ENCODE measurements around the gene MDM4. TPM values are rescaled to one million over a fixed set of nuclear protein-coding genes. Genes with fewer than 3 reads are reported as not detected.

The MDM4 gene
- total and polyA plus RNA-seq, 7 experiments from 2014 or later: 19.1 to 278 (median 232) TPM

DNA sequence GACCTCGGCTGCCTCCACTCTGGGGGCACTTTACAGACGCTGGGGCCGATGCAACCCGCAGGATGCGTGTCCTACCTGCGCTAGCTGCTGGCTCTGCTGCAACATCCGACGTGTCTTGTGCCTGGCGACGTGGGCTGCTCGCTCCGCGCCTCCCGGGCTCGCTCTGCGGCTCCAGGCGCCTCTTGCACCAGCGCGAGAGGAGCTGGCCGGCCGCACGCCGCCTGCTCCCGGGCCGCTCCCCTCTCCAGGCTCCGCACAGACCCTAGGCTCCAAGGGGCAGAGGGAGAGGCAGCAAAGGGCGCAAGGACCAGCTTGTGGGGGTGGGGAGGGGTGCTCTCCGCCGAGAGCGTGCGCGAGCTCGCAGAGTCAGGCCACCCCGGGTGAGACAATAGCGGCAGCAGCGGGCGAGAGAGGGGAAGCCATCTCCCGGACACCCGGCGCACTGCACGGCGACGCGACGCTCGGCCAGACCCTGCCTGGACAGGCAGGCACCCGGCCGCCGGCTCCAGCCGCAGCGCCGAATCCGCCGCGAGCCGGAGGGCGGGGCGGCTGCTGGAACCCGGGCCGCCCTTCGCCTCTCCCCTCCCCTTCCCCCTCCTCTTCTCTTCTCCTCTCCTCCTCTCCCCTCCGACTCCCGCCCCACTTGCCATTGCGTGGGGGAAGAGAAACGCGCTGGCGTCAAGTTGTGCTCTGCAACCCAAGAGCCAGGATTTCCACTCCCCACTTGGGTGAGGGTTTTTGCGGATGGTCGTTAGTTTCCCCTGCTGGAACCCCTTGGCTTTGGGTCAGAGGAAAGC, 21.7 kb upstream of the MDM4 start, which contains the start of gene PIK3C2B:
Gene PIK3C2B, minus strand, starts transcription at position 525 of the 797 bp plus-strand sequence. CDS start 25,003 bp downstream, outside the sequence.
- H3K27ac Mint-ChIP-seq: peak within 1 kb of the TSS; percentile 83 to 98 (median 93)
- POLR2A ChIA-PET: interaction anchor here (0.8 to 3.7 kb wide), 22 partner anchors 9 to 84 kb away, joined by 3 to 35 read pairs (median 5); partner anchors contain the start of gene MDM4
- H3K4me3 ChIP-seq (ENCODE audit: low read length): peak within 1 kb of the TSS; percentile 84
- intact Hi-C loops (cut with micrococcal nuclease): loop anchor here (1.0 to 2.0 kb wide), 9 partner anchors 9 to 332 kb away; partner anchors contain the start of genes PPP1R15B (in 2 of the 2) and MDM4 (in 1 of the 2)
- peaks cover 0 to 2% (median 0%) of the 10 kb centered on the region in 5 donors for H3K27me3 Mint-ChIP-seq
- DNase-seq (peak; percentile 54 to 80 (median 72)), ATAC-seq (peak; percentile 83)
- peaks cover 0 to 13% (median 0%) of the 10 kb centered on the region in 3 experiments for H3K36me3 ChIP-seq (ENCODE audit: control insufficient read depth in 2 of 3, insufficient read depth in 3 of 3, low read length in 3 of 3)
- CTCF ChIA-PET: interaction anchor here (0.7 to 17.9 kb wide), 10 partner anchors 9 to 958 kb away, joined by 3 to 434 read pairs (median 4); no protein-coding TSS in a partner anchor
- H3K9me3 Mint-ChIP-seq: no peaks in the 10 kb centered on the region
- H3K4me1 Mint-ChIP-seq: peaks cover 37 to 89% (median 73%) of the 10 kb centered on the region in 7 donors
- peak within 1 kb of the TSS; percentile 92 to 98 (median 95) for H3K4me3 Mint-ChIP-seq
- peaks cover 23 to 35% of the 10 kb centered on the region in 2 donors for H3K4me1 ChIP-seq (ENCODE audit: control insufficient read depth in 2 of 2, insufficient read depth in 2 of 2, low read length in 2 of 2)
- peak within 1 kb of the TSS; percentile 87 for H3K27ac ChIP-seq (ENCODE audit: low read depth, low read length)
- H3K9me3 ChIP-seq (ENCODE audit: control insufficient read depth in 2 of 3, low read length in 3 of 3): no peaks in the 10 kb centered on the region
- peaks cover 3 to 11% (median 8%) of the 10 kb centered on the region in 5 donors for H3K36me3 Mint-ChIP-seq
- no peaks in the 10 kb centered on the region for H3K27me3 ChIP-seq (ENCODE audit: control insufficient read depth in 2 of 2, insufficient read depth in 2 of 2, low read length in 2 of 2)

- peak overlapping the region; percentile 84 for H3K4me3 ChIP-seq (ENCODE audit: low read length)
- Mint-ChIP-seq H3K27ac (peak overlapping the region; percentile 83 to 98 (median 90)), H3K36me3 (peaks cover 2 to 4% (median 3%) of the 10 kb centered on the region in 5 donors), H3K27me3 (peaks cover 0 to 2% (median 0%) of the 10 kb centered on the region in 5 donors), H3K4me1 (peaks cover 35 to 83% (median 65%) of the 10 kb centered on the region in 7 donors), H3K4me3 (peak overlapping the region; percentile 92 to 98 (median 95)), H3K9me3 (no peaks in the 10 kb centered on the region)
- ATAC-seq (peak; percentile 68), DNase-seq (no peak)
- H3K4me1 ChIP-seq (ENCODE audit: control insufficient read depth in 2 of 2, insufficient read depth in 2 of 2, low read length in 2 of 2): peaks cover 23 to 35% of the 10 kb centered on the region in 2 donors
- H3K27me3 ChIP-seq (ENCODE audit: control insufficient read depth in 2 of 2, insufficient read depth in 2 of 2, low read length in 2 of 2): no peaks in the 10 kb centered on the region
- ChIA-PET POLR2A (interaction anchor here (0.8 to 3.7 kb wide), 13 partner anchors 8 to 101 kb away, joined by 3 to 35 read pairs (median 6); partner anchors contain the start of gene MDM4), CTCF (interaction anchor here (0.7 to 17.9 kb wide), 8 partner anchors 8 to 957 kb away, joined by 3 to 434 read pairs (median 6); no protein-coding TSS in a partner anchor)
- no peaks in the 10 kb centered on the region for H3K9me3 ChIP-seq (ENCODE audit: control insufficient read depth in 2 of 3, low read length in 3 of 3)
- peak overlapping the region; percentile 87 for H3K27ac ChIP-seq (ENCODE audit: low read depth, low read length)
- intact Hi-C loops (cut with micrococcal nuclease): loop anchor here (1.0 to 2.0 kb wide), 6 partner anchors 14 to 332 kb away; partner anchors contain the start of gene MDM4 (in 1 of the 2)
- peaks cover 0 to 8% (median 0%) of the 10 kb centered on the region in 3 experiments for H3K36me3 ChIP-seq (ENCODE audit: control insufficient read depth in 2 of 3, insufficient read depth in 3 of 3, low read length in 3 of 3)
These were observed 21.0 kb upstream of the MDM4 start for GRCh38 chr1:204495078-204495753.

- ATAC-seq: no peak
- H3K4me1 Mint-ChIP-seq: peaks cover 30 to 77% (median 60%) of the 10 kb centered on the region in 7 donors
- peak overlapping the region; percentile 67 to 98 (median 90) for H3K27ac Mint-ChIP-seq
- DNase-seq: no peak
- H3K36me3 Mint-ChIP-seq: no peaks in the 10 kb centered on the region
- peak overlapping the region; percentile 92 to 98 (median 95) for H3K4me3 Mint-ChIP-seq
- H3K27me3 ChIP-seq (ENCODE audit: control insufficient read depth in 2 of 2, insufficient read depth in 2 of 2, low read length in 2 of 2): no peaks in the 10 kb centered on the region
- intact Hi-C loops (cut with micrococcal nuclease): loop anchor here (1.0 to 2.0 kb wide), 6 partner anchors 15 to 333 kb away; partner anchors contain the start of gene MDM4 (in 1 of the 2)
- H3K27ac ChIP-seq (ENCODE audit: low read depth, low read length): peak overlapping the region; percentile 87
- H3K27me3 Mint-ChIP-seq: peaks cover 0 to 2% (median 0%) of the 10 kb centered on the region in 5 donors
- H3K9me3 Mint-ChIP-seq: no peaks in the 10 kb centered on the region
- POLR2A ChIA-PET: interaction anchor here (0.8 to 3.4 kb wide), 7 partner anchors 11 to 101 kb away, joined by 3 to 35 read pairs (median 4); partner anchors contain the start of gene MDM4
- CTCF ChIA-PET: interaction anchor here (0.7 to 17.9 kb wide), 5 partner anchors 19 to 311 kb away, joined by 3 to 434 read pairs (median 4); no protein-coding TSS in a partner anchor
- H3K36me3 ChIP-seq (ENCODE audit: control insufficient read depth in 2 of 3, insufficient read depth in 3 of 3, low read length in 3 of 3): peaks cover 0 to 7% (median 0%) of the 10 kb centered on the region in 3 experiments
- peaks cover 23 to 35% of the 10 kb centered on the region in 2 donors for H3K4me1 ChIP-seq (ENCODE audit: control insufficient read depth in 2 of 2, insufficient read depth in 2 of 2, low read length in 2 of 2)
- H3K4me3 ChIP-seq (ENCODE audit: low read length): peak overlapping the region; percentile 84
- H3K9me3 ChIP-seq (ENCODE audit: control insufficient read depth in 2 of 3, low read length in 3 of 3): no peaks in the 10 kb centered on the region
These were observed 20.4 kb upstream of the MDM4 start for GRCh38 chr1:204495777-204496176.

- Mint-ChIP-seq H3K9me3 (no peaks in the 10 kb centered on the region), H3K36me3 (no peaks in the 10 kb centered on the region), H3K4me3 (peak overlapping the region in 1 of 10 donors; percentile 45), H3K4me1 (peaks cover 12 to 58% (median 42%) of the 10 kb centered on the region in 7 donors), H3K27ac (peak overlapping the region in 4 of 9 donors; percentile 15 to 70 (median 38)), H3K27me3 (peaks cover 0 to 2% (median 0%) of the 10 kb centered on the region in 5 donors)
- Histone ChIP-seq H3K4me3 (ENCODE audit: low read length) (no peak overlapping the region), H3K4me1 (ENCODE audit: control insufficient read depth in 2 of 2, insufficient read depth in 2 of 2, low read length in 2 of 2) (peaks cover 6 to 14% of the 10 kb centered on the region in 2 donors), H3K36me3 (ENCODE audit: control insufficient read depth in 2 of 3, insufficient read depth in 3 of 3, low read length in 3 of 3) (peaks cover 0 to 6% (median 0%) of the 10 kb centered on the region in 3 experiments), H3K9me3 (ENCODE audit: control insufficient read depth in 2 of 3, low read length in 3 of 3) (no peaks in the 10 kb centered on the region), H3K27ac (ENCODE audit: low read depth, low read length) (no peak overlapping the region), H3K27me3 (ENCODE audit: control insufficient read depth in 2 of 2, insufficient read depth in 2 of 2, low read length in 2 of 2) (no peaks in the 10 kb centered on the region)
- POLR2A ChIA-PET: interaction anchor here (0.6 to 2.7 kb wide), 7 partner anchors 8 to 91 kb away, joined by 3 to 10 read pairs (median 3); partner anchors contain the start of gene MDM4
- CTCF ChIA-PET: interaction anchor here (0.6 to 17.9 kb wide), 3 partner anchors 18 to 68 kb away, joined by 4 to 434 read pairs (median 13); no protein-coding TSS in a partner anchor
- intact Hi-C loops (cut with micrococcal nuclease): no loop called here
- no peak for DNase-seq
- no peak for ATAC-seq
These were observed 17.2 kb upstream of the MDM4 start for GRCh38 chr1:204498981-204499380.

- Mint-ChIP-seq H3K27me3 (peaks cover 0 to 2% (median 0%) of the 10 kb centered on the region in 5 donors), H3K4me1 (peaks cover 12 to 57% (median 44%) of the 10 kb centered on the region in 7 donors), H3K4me3 (no peak overlapping the region), H3K27ac (peak overlapping the region in 1 of 9 donors; percentile 17), H3K36me3 (no peaks in the 10 kb centered on the region), H3K9me3 (no peaks in the 10 kb centered on the region)
- Histone ChIP-seq H3K4me1 (ENCODE audit: control insufficient read depth in 2 of 2, insufficient read depth in 2 of 2, low read length in 2 of 2) (peaks cover 6 to 14% of the 10 kb centered on the region in 2 donors), H3K9me3 (ENCODE audit: control insufficient read depth in 2 of 3, low read length in 3 of 3) (no peaks in the 10 kb centered on the region), H3K36me3 (ENCODE audit: control insufficient read depth in 2 of 3, insufficient read depth in 3 of 3, low read length in 3 of 3) (no peaks in the 10 kb centered on the region), H3K27me3 (ENCODE audit: control insufficient read depth in 2 of 2, insufficient read depth in 2 of 2, low read length in 2 of 2) (no peaks in the 10 kb centered on the region), H3K27ac (ENCODE audit: low read depth, low read length) (no peak overlapping the region), H3K4me3 (ENCODE audit: low read length) (no peak overlapping the region)
- POLR2A ChIA-PET: interaction anchor here (0.7 to 1.9 kb wide), 5 partner anchors 7 to 68 kb away, joined by 3 to 11 read pairs (median 4); no protein-coding TSS in a partner anchor
- intact Hi-C loops (cut with micrococcal nuclease): no loop called here
- CTCF ChIA-PET: interaction anchor here (0.6 to 17.9 kb wide), 5 partner anchors 11 to 70 kb away, joined by 4 to 434 read pairs (median 13); no protein-coding TSS in a partner anchor
- ATAC-seq (no peak), DNase-seq (no peak)
These were observed 16.4 kb upstream of the MDM4 start for GRCh38 chr1:204499511-204500468.

Measured in naive thymus-derived CD4-positive, alpha-beta T cell (primary cell).